Stimulated activated CD4-positive, alpha-beta T cell treated with anti-CD3 and anti-CD28 coated beads, TNF-alpha, amount 100 ng/mL, for 24 hours (primary cell): ENCODE measurements around the gene SMARCB1.
A peak's percentile ranks its signal among the peaks of the same experiment; 100 is the strongest.

Experiments used
- DNase-seq, 3 experiments: peaks; one replicate each; pipeline ENCODE4 v3.0.0-alpha.2; 2020; ENCODE audit warnings: low read depth in 3 of 3

SMARCB1 gene

GRCh38 chr22:23831781-23832180 is 45.0 kb downstream of the SMARCB1 start:
- no peak for DNase-seq

GRCh38 chr22:23832226-23833016 is 45.7 kb downstream of the SMARCB1 start:
- DNase-seq: no peak

- DNase-seq: no peak
Measured at GRCh38 chr22:23833017-23833751, 46.4 kb downstream of the SMARCB1 start.

DNA sequence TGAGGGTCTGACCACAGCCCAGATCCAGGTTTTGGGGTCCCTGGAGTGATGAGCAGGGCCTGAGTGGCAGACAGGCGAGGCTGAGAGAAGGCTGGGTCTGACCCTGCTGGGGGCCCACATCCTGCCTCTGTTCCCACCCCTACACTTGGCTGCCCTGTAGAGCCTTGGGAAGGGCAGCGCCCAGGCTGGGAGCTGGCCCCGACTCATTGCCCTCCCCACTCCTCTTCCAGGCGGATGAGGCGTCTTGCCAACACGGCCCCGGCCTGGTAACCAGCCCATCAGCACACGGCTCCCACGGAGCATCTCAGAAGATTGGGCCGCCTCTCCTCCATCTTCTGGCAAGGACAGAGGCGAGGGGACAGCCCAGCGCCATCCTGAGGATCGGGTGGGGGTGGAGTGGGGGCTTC is 47.1 kb downstream of the SMARCB1 start:
- no peak for DNase-seq

- DNase-seq: no peak
Measured at GRCh38 chr22:23834406-23834792, 47.6 kb downstream of the SMARCB1 start.

GRCh38 chr22:23834793-23835483 is 48.2 kb downstream of the SMARCB1 start:
- DNase-seq: no peak

- no peak for DNase-seq
Measured at GRCh38 chr22:23835484-23836144, 48.8 kb downstream of the SMARCB1 start.

GRCh38 chr22:23836281-23836680 is 49.5 kb downstream of the SMARCB1 start:
- no peak for DNase-seq

- DNase-seq: no peak
Measured at GRCh38 chr22:23836692-23837495, 50.1 kb downstream of the SMARCB1 start.

DNA sequence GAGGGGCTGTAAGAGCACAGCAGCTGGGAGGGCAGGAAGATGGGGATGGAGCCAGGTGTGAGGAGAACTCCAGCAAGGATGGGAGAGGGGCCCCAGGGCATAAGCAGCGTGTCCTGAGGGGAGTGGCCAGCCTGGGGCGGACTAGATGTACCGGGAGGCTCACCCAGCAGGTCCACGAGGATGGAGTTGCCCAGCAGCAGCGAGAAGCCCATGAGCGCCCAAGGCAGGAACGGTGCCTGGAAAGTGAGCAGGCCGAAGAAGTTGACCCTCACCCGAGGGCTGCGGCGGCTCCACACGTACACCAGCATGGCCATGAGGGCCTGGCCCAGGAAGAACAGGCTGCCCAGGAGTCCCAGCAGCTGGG is 50.7 kb downstream of the SMARCB1 start:
- no peak for DNase-seq

GRCh38 chr22:23837911-23838680 is 51.3 kb downstream of the SMARCB1 start:
- no peak for DNase-seq

DNA sequence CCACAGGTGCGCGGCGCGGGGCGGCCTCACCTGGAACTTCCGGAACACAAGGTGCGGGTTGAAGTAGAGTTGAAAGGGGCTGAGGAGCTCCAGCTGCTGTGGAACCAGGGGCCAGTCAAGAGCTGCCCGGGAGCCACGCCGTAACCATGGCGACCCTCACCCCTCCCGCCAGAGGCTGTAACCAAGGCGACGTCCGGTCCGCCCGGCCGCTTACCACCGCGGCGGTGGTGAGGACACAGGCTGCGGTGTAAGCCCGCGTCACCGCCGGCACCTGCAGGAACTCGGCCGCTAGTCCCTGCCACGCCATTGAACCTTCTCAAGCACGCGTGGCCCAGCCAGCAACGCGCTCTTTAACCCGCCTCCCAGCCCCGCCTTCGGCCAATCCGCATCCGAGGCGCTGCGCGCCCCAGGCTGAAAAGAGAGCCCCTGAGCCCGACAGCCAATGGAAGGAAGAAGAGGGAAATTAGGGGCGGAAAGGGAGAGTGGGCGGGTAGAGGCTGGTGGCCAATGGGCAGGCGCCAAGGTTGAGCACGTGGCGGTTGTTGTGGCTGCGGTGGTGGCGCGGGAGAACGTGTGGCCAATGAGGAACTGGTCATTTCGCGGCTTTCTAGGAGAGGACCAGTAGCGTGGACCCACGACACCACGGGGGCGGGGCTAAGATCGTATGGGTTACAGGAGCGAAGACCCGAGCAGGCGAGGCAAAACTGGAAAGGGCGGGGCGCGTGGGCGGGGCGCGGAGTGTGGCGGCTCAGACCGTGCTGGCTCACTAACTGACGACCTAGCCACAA is 52.1 kb downstream of the SMARCB1 start, which contains the start of gene DERL3:
Gene DERL3 (minus strand): TSS at position 326 of the 788 bp plus-strand sequence. CDS start 19 bp downstream, at position 307.
- peak; percentile 88 to 97 (median 93) for DNase-seq

DNA sequence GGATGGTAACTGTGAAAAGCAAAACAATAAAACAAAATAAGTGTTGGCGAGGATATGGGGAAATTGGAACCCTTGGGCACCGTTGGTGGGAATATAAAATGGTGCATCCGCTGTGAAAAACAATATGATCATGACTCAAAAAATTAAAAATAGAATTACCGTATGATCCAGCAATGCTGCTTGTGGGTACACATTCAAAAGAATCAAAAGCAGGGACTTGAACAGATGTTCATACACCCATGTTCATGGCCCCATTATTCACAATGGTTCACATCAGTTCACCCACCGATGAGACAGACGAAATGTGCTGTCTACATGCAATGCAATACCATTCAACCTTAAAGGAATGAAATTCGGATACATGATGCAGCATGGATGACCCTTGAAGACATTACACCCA is 53.3 kb downstream of the SMARCB1 start:
- no peak for DNase-seq

DNA sequence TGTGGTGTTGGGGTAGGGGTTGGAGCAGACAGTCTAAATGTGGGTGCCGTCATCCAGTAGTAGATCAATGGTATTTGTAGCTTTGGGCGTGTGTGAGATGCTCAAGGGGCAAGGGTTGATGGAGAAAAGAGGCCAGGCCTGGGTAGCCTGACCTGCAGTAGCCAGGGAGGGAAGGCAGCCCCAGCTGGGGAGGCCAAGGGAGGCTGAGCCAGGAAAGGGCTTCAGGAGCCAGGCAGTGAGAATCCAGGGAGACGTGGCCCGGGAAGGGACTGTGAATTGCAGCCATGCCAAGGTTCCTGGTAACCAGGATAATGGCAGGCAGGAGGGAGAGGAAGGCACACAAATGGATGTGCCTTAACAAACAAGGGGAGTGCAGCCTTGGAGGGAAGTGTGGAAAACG is 54.5 kb downstream of the SMARCB1 start:
- no peak for DNase-seq

- no peak for DNase-seq
Measured at GRCh38 chr22:23841736-23842445, 55.1 kb downstream of the SMARCB1 start.

GRCh38 chr22:23842599-23842998 is 55.8 kb downstream of the SMARCB1 start:
- DNase-seq: no peak

GRCh38 chr22:23844739-23845202 is 58.0 kb downstream of the SMARCB1 start:
- no peak for DNase-seq

GRCh38 chr22:23845265-23846080 is 58.7 kb downstream of the SMARCB1 start:
- DNase-seq: no peak
